MCF 10A (cell line): Measurements from ENCODE around the gene SEC22C. TPM values are rescaled to one million over a fixed set of nuclear protein-coding genes. Genes with fewer than 3 reads are reported as not detected.

Experiments used
- BruUV-seq: library from RNA; stranded (reverse); fragments of 400-500 nt; replicated peaks from 2 replicates; lab custom pipeline; 2021; lab: Mats Ljungman, UMichigan
- CTCF ChIA-PET: fragments of 300-600 bp; sonication (Branson Sonifier 250); formaldehyde crosslinking; extraction: SDS; loops from one replicate; lab custom pipeline; 2021; ENCODE audit warnings: antibody characterized with exemption, inconsistent platforms; lab: Yijun Ruan, JAX
- POLR2A ChIA-PET: fragments of 300-600, 350-650 bp; sonication (Branson Sonifier 250); formaldehyde crosslinking; extraction: SDS; loops from one replicate; lab custom pipeline; 2020; ENCODE audit warnings: antibody characterized with exemption, inconsistent platforms; lab: Yijun Ruan, JAX
- DNase-seq: peaks from one replicate; pipeline ENCODE4 v3.0.0-alpha.2; 2018; ENCODE audit not compliant: unreplicated experiment
- H3K27ac Mint-ChIP-seq: one replicate; pipeline ENCODE4 v1.8.0; 2022; ENCODE audit warnings: mild to moderate bottlenecking, low read depth, mixed read lengths; ENCODE audit not compliant: unreplicated experiment
- H3K27me3 Mint-ChIP-seq: one replicate; pipeline ENCODE4 v1.8.0; 2022; ENCODE audit warnings: mixed read lengths; ENCODE audit not compliant: insufficient read depth, unreplicated experiment
- H3K36me3 Mint-ChIP-seq: one replicate; pipeline ENCODE4 v1.8.0; 2022; ENCODE audit warnings: mild to moderate bottlenecking, moderate library complexity, mixed read lengths; ENCODE audit not compliant: insufficient read depth, unreplicated experiment
- H3K4me1 Mint-ChIP-seq: one replicate; pipeline ENCODE4 v1.8.0; 2022; ENCODE audit warnings: mixed read lengths; ENCODE audit not compliant: insufficient read depth, unreplicated experiment
- H3K4me3 Mint-ChIP-seq: one replicate; pipeline ENCODE4 v1.8.0; 2022; ENCODE audit warnings: mild to moderate bottlenecking, moderate library complexity, mixed read lengths; ENCODE audit not compliant: unreplicated experiment
- H3K9me3 Mint-ChIP-seq: one replicate; pipeline ENCODE4 v1.8.0; 2022; ENCODE audit warnings: mixed read lengths; ENCODE audit not compliant: unreplicated experiment
- intact Hi-C: fragments of 100-400 bp; cut with micrococcal nuclease; formaldehyde crosslinking; loops from 2 replicates; pipeline ENCODE4 v1.14.1; 2022
- total RNA-seq: library from RNA; stranded (reverse); gene quantifications from 2 replicates; pipeline ENCODE4 v1.2.3, GENCODE V29; 2022
- TF ChIP-seq, protein P1 (sequence below): fragments of 200-600 bp; IDR thresholded peaks from one replicate; pipeline ENCODE4 v1.8.0; 2022; ENCODE audit warnings: antibody characterized with exemption, mild to moderate bottlenecking; ENCODE audit not compliant: unreplicated experiment

SEC22C gene
- total RNA-seq, 1 experiment from 2014 or later = 55.7 TPM

DNA sequence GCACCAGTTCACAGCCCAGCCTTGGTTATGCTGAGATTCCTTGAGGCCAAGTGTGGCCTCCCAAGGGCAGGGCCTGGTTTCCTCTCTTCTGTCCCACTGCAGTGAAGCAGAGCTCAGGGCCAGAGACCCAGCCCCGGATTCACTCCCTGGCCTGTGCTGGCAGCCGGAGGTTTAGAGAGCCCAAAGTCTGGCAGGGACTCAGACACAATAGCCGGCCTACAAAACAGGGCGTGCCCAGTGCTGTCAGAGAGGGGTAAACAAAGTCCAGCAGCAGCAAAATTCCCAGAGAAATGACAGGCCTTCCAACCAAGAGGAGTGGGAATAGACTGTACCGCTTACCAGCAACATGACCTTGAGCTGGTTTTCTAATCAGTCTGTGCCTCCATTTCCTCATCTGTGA lies 65.3 kb downstream of the SEC22C start:
- CTCF ChIA-PET = interaction anchor here (0.5 to 1.3 kb wide), 7 partner anchors 9 to 1946 kb away, joined by 3 to 6 read pairs (median 3); no protein-coding TSS in a partner anchor
- no peak overlapping the region for H3K4me3 Mint-ChIP-seq
- BruUV-seq = no TSS peak
- no peaks in the 10 kb centered on the region for H3K36me3 Mint-ChIP-seq
- no peaks in the 10 kb centered on the region for H3K9me3 Mint-ChIP-seq
- intact Hi-C loops = no loop called here
- no peaks in the 10 kb centered on the region for H3K27me3 Mint-ChIP-seq
- DNase-seq = no peak
- POLR2A ChIA-PET = interaction anchor here (1.0 kb wide), 2 partner anchors 11 to 36 kb away, joined by 3 to 4 read pairs; no protein-coding TSS in a partner anchor
- H3K27ac Mint-ChIP-seq = peak overlapping the region; percentile 54
- peaks cover 23% of the 10 kb centered on the region for H3K4me1 Mint-ChIP-seq
- TF ChIP-seq, protein P1, sequence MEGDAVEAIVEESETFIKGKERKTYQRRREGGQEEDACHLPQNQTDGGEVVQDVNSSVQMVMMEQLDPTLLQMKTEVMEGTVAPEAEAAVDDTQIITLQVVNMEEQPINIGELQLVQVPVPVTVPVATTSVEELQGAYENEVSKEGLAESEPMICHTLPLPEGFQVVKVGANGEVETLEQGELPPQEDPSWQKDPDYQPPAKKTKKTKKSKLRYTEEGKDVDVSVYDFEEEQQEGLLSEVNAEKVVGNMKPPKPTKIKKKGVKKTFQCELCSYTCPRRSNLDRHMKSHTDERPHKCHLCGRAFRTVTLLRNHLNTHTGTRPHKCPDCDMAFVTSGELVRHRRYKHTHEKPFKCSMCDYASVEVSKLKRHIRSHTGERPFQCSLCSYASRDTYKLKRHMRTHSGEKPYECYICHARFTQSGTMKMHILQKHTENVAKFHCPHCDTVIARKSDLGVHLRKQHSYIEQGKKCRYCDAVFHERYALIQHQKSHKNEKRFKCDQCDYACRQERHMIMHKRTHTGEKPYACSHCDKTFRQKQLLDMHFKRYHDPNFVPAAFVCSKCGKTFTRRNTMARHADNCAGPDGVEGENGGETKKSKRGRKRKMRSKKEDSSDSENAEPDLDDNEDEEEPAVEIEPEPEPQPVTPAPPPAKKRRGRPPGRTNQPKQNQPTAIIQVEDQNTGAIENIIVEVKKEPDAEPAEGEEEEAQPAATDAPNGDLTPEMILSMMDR = no peak

DNA sequence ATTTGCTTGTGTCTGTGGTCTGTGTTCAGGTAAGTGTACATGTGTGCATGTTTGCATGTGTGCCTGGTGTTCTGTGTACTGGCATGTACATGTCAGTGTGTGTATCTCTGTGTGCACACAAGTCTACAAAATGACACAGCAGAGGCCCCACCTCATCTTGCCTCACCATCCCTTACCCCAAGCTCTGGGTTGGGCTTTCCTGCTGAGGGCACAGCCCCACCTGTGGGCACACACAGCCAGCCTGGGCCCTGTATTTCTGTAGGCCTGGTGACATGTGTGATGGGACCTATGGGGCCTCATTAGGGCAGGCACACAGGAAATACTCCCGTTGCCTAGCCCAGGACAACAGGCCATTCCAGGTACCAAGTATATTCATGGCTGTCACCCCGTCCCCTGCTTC lies 65.8 kb downstream of the SEC22C start:
- POLR2A ChIA-PET = interaction anchor here (1.0 kb wide), 3 partner anchors 12 to 85 kb away, joined by 3 to 4 read pairs (median 3); partner anchors contain the start of gene NKTR
- H3K36me3 Mint-ChIP-seq = no peaks in the 10 kb centered on the region

DNA sequence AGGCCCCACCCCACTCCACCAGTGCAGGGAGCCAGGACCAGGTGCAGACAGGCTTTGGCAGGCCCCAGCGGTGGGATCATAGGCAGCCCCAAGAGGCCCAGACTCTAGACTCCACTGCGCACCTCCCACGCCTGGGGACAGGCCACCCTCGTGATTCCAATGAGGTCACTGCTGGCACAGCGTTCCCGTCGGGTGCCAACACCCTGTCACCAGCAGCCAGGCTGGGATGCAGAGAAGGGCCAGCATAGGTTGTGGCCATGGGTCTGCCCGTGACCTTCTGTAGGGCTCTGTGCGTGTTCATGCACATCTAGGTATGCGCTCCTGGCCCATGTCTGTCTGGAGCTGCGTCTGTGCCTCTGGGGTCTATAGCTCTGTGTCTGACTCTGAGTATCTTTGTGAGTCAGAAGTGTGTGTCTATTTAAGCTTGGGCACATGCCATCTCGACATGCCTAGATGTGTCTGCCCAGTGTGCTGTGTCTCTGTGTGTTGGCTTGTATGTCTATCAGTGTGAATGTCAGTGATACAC lies 66.3 kb downstream of the SEC22C start:
- ChIA-PET POLR2A (interaction anchor here (1.0 kb wide), 3 partner anchors 12 to 86 kb away, joined by 3 to 4 read pairs (median 3); partner anchors contain the start of gene NKTR), CTCF (interaction anchor here (0.5 to 1.8 kb wide), 8 partner anchors 10 to 286 kb away, joined by 3 to 6 read pairs (median 4); no protein-coding TSS in a partner anchor)
- Mint-ChIP-seq H3K4me1 (peaks cover 23% of the 10 kb centered on the region), H3K36me3 (no peaks in the 10 kb centered on the region), H3K27me3 (no peaks in the 10 kb centered on the region), H3K4me3 (no peak overlapping the region), H3K9me3 (no peaks in the 10 kb centered on the region), H3K27ac (peak overlapping the region; percentile 54)
- DNase-seq = peak; percentile 91
- TF ChIP-seq, protein P1 = no peak
- intact Hi-C loops = no loop called here
- no TSS peak for BruUV-seq

More for the DNA sequence above, 65.8 kb downstream of the SEC22C start:
- Mint-ChIP-seq H3K27ac (peak overlapping the region; percentile 54), H3K4me1 (peaks cover 23% of the 10 kb centered on the region), H3K4me3 (no peak overlapping the region), H3K9me3 (no peaks in the 10 kb centered on the region), H3K27me3 (no peaks in the 10 kb centered on the region)
- no TSS peak for BruUV-seq
- intact Hi-C loops = no loop called here
- CTCF ChIA-PET = interaction anchor here (0.6 to 1.8 kb wide), 7 partner anchors 9 to 286 kb away, joined by 3 to 6 read pairs (median 4); no protein-coding TSS in a partner anchor
- no peak for DNase-seq
- TF ChIP-seq, protein P1 = no peak

DNA sequence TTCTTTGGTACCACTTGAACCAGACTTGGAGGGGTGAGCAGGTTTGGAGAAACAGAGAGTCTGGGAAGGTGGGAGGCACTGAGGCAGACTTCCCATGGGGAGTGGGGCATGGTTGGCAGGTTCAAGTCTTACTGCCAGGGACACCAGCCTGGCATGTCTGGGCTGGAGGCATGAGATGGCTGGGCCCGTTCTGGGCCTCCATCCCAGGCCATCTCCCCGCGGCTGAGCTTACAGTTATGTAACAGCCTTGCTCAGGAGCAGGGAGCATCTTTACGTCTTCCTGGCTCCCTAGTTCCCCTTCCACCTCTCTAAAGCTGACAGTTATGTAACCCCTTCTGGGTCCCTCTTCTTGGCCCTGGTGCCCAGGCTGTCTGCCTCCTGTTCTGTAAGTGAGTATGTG lies 66.9 kb downstream of the SEC22C start:
- TF ChIP-seq, protein P1 = no peak
- peak overlapping the region; percentile 54 for H3K27ac Mint-ChIP-seq
- H3K36me3 Mint-ChIP-seq = no peaks in the 10 kb centered on the region
- intact Hi-C loops = no loop called here
- peaks cover 2% of the 10 kb centered on the region for H3K27me3 Mint-ChIP-seq
- BruUV-seq = no TSS peak
- H3K4me1 Mint-ChIP-seq = peaks cover 23% of the 10 kb centered on the region
- ChIA-PET CTCF (interaction anchor here (0.5 to 1.8 kb wide), 5 partner anchors 25 to 285 kb away, joined by 3 to 5 read pairs (median 4); no protein-coding TSS in a partner anchor), POLR2A (interaction anchor here (0.8 to 1.0 kb wide), 2 partner anchors 86 to 252 kb away, joined by 3 read pairs; partner anchors contain the start of gene NKTR)
- DNase-seq = no peak
- no peak overlapping the region for H3K4me3 Mint-ChIP-seq
- no peaks in the 10 kb centered on the region for H3K9me3 Mint-ChIP-seq
